Mesendoderm (in vitro differentiated cells): ENCODE data around the gene EFCC1.

ENCODE experiments used
- DNase-seq: peaks from one replicate; pipeline ENCODE4 v3.0.0; 2013
- H2AK5ac ChIP-seq: 2 replicates; pipeline ENCODE4 v1.6.1; 2013; ENCODE audit warnings: low read length, inconsistent platforms
- H2BK120ac ChIP-seq: 2 replicates; pipeline ENCODE4 v1.6.1; 2013; ENCODE audit warnings: low read depth, mild to moderate bottlenecking, low read length, moderate library complexity, mixed read lengths
- H2BK15ac ChIP-seq: replicated peaks from 2 replicates; pipeline ENCODE4 v1.6.1; 2013; ENCODE audit warnings: low read depth, mild to moderate bottlenecking, moderate library complexity
- H2BK5ac ChIP-seq: 2 replicates; pipeline ENCODE4 v1.6.1; 2013; ENCODE audit warnings: low read length, inconsistent platforms
- H3K18ac ChIP-seq: 2 replicates; pipeline ENCODE4 v1.6.1; 2013; ENCODE audit warnings: mild to moderate bottlenecking, low read length, mixed read lengths
- H3K23ac ChIP-seq: one replicate; pipeline ENCODE4 v1.6.1; 2013; ENCODE audit warnings: low read length
- H3K27ac ChIP-seq: 2 replicates; pipeline ENCODE4 v1.5.1; 2013; ENCODE audit warnings: low read depth, mild to moderate bottlenecking, inconsistent platforms, low read length, moderate library complexity
- H3K27me3 ChIP-seq: 2 replicates; pipeline ENCODE4 v1.6.1; 2013; ENCODE audit warnings: low read length, control low read depth, mild to moderate bottlenecking, inconsistent platforms; ENCODE audit not compliant: insufficient read depth, poor library complexity
- H3K36me3 ChIP-seq: 2 replicates; pipeline ENCODE4 v1.6.1; 2013; ENCODE audit warnings: low read length, inconsistent platforms; ENCODE audit not compliant: control insufficient read depth, insufficient read depth
- H3K4ac ChIP-seq: one replicate; pipeline ENCODE4 v1.6.1; 2013; ENCODE audit warnings: low read depth, mild to moderate bottlenecking, low read length, moderate library complexity
- H3K4me1 ChIP-seq: 2 replicates; pipeline ENCODE4 v1.6.1; 2013; ENCODE audit warnings: low read depth, low read length, inconsistent platforms; ENCODE audit not compliant: control insufficient read depth
- H3K4me2 ChIP-seq: 2 replicates; pipeline ENCODE4 v1.6.1; 2013; ENCODE audit warnings: low read length
- H3K4me3 ChIP-seq: 2 replicates; pipeline ENCODE4 v1.5.1; 2013; ENCODE audit warnings: mild to moderate bottlenecking, low read length
- H3K56ac ChIP-seq: one replicate; pipeline ENCODE4 v1.6.1; 2013; ENCODE audit warnings: low read length
- H3K79me1 ChIP-seq: 2 replicates; pipeline ENCODE4 v1.6.1; 2013; ENCODE audit warnings: low read length, inconsistent platforms
- H3K79me2 ChIP-seq: 2 replicates; pipeline ENCODE4 v1.6.1; 2013; ENCODE audit warnings: mild to moderate bottlenecking, low read length; ENCODE audit not compliant: control insufficient read depth, insufficient read depth
- H3K9ac ChIP-seq: 2 replicates; pipeline ENCODE4 v1.6.1; 2013; ENCODE audit warnings: low read length, inconsistent platforms
- H4K5ac ChIP-seq: one replicate; pipeline ENCODE4 v1.6.1; 2013; ENCODE audit warnings: low read length
- H4K8ac ChIP-seq: one replicate; pipeline ENCODE4 v1.6.1; 2013; ENCODE audit warnings: low read depth, mild to moderate bottlenecking, control low read depth, low read length, moderate library complexity
- WGBS: extraction: QIAGEN DNeasy Blood & Tissue Kit; methylation state at CpG from one replicate; pipeline ENCODE4 v1.1.7; 2013; ENCODE audit warnings: low lambda C conversion rate, missing lambda C conversion rate; ENCODE audit not compliant: insufficient coverage; ENCODE audit errors: extremely low coverage; 5-methylcytosine and 5-hydroxymethylcytosine counted together

The EFCC1 gene

DNA sequence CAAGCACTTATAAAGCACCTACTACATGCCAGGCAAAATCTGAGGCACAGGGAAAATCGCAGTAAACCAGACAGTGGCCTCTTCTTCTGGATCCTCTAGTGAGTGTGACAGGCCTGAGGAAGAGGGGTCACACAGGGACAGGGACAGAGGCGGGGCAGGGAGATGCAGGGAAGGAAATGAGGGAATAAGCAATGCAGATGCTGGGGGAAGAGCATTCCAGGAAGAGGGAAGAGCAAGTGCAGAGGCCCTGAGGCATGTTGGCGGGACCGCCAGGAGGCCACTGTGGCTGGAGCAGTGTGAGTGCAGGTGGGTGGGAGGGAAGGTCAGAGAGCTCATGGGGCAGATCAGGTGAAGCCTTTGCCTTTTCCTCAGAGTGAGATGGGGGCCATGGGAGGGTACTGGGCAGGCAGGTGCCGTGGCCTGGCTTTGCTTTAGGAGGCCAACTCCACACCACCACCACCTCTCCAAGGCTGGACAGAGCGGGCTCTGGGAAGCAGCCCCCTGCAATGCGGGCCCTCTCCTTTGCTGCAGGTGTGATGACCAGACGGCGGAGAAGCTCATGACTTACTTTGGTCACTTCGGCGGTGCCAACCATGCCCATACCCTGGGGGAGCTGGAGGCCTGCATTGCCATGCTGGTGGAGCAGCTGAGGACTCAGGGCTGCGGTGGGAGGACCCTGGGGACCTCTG, 32.7 kb downstream of the EFCC1 start:
- Histone ChIP-seq H3K4ac (no peak overlapping the region), H3K18ac (no peak overlapping the region)

DNA sequence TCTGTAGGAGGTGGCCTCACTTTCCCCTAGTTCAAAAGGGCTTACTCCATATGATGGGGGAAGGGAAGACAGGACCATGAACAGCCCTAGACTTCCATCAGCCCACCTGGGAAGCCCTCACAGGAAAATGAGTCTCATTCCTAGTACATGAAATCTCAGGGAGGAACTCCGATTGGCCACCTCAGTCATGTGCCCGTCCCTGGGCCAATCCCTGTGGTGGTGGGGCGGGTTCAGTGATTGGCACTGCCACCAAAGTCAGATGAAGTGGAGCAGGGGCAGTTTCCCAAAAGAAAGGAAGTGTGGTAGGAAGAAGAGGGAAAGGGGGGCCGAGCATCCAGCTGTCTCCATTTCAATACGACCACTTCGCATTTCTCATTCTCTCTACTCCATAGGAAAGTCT, 33.5 kb downstream of the EFCC1 start:
- Histone ChIP-seq H2BK5ac (no peak overlapping the region), H3K18ac (no peak overlapping the region), H3K9ac (no peak overlapping the region), H4K5ac (no peak overlapping the region), H3K79me2 (no peaks in the 10 kb centered on the region), H3K23ac (no peak overlapping the region), H2BK120ac (no peak overlapping the region), H3K4me3 (no peak overlapping the region), H3K4me2 (no peak overlapping the region), H3K56ac (no peak overlapping the region), H3K4me1 (no peaks in the 10 kb centered on the region), H3K79me1 (no peaks in the 10 kb centered on the region), H3K36me3 (no peaks in the 10 kb centered on the region), H3K27ac (no peak overlapping the region), H3K4ac (no peak overlapping the region), H2AK5ac (no peak overlapping the region), H3K27me3 (no peaks in the 10 kb centered on the region), H2BK15ac (no peak overlapping the region), H4K8ac (no peak overlapping the region)
- WGBS, result no CpG with 5 or more reads among the region's 6 CpGs
- no peak for DNase-seq

More for the DNA sequence above, 32.7 kb downstream of the EFCC1 start:
- Histone ChIP-seq H3K4me3 (no peak overlapping the region), H3K27ac (no peak overlapping the region), H2AK5ac (no peak overlapping the region), H4K8ac (no peak overlapping the region), H3K4me2 (no peak overlapping the region), H3K9ac (no peak overlapping the region), H2BK15ac (no peak overlapping the region), H3K79me2 (no peaks in the 10 kb centered on the region), H4K5ac (no peak overlapping the region), H3K23ac (no peak overlapping the region), H3K79me1 (no peaks in the 10 kb centered on the region), H2BK5ac (no peak overlapping the region), H3K4me1 (no peaks in the 10 kb centered on the region), H3K36me3 (no peaks in the 10 kb centered on the region), H2BK120ac (no peak overlapping the region), H3K27me3 (no peaks in the 10 kb centered on the region), H3K56ac (no peak overlapping the region)
- no CpG with 5 or more reads among the region's 12 CpGs for WGBS
- no peak for DNase-seq

DNA sequence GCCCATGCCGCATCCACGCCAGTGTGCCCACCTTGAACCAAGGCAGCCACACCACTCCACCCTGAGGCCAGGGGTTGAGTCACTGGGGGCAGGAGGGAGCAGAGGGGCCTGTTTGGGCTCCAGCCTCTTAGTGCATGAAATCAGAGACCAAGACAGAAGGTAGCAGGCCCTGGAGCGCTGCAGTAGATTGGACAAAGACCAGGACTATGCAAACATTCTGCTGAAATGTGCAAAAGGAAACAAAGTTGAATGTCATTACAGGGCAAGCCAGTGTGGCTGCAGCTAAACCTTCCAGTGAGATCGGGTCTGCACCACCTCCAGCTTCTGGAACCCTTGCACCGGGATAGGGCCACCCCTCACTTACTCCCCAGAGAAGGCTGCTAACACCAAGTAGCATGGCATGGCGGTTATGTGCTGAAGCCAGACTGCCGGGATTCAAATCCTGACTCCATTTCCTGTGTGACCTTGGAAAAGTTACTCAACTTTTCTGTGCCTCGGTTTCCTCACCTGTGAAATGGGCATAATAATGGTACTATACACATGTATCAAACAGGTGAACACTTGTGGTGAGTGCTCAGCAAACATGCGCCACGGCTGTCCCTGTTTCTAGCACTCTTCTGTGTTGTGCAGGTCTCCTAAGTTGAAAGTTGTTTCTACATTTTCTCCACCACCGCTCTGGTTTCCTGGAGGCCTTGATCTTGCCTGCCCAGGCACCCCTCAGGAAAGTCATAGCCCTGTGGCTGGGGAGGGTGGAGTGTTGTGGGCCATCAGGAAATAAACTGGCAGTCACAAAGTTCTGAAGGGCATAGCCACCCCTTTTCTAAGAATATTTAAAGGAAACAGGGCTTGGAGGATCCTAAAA, 34.5 kb downstream of the EFCC1 start:
- no peak overlapping the region for H2AK5ac ChIP-seq
- H3K18ac ChIP-seq, result no peak overlapping the region
- H3K56ac ChIP-seq, result no peak overlapping the region
- no peak overlapping the region for H2BK5ac ChIP-seq
- H3K79me2 ChIP-seq, result no peaks in the 10 kb centered on the region
- WGBS, result no CpG with 5 or more reads among the region's 11 CpGs
- no peaks in the 10 kb centered on the region for H3K27me3 ChIP-seq
- no peak overlapping the region for H3K27ac ChIP-seq
- no peak overlapping the region for H4K5ac ChIP-seq
- H3K4me3 ChIP-seq, result no peak overlapping the region
- H3K4me1 ChIP-seq, result no peaks in the 10 kb centered on the region
- H3K36me3 ChIP-seq, result no peaks in the 10 kb centered on the region
- no peak overlapping the region for H3K9ac ChIP-seq
- DNase-seq, result no peak
- no peak overlapping the region for H2BK15ac ChIP-seq
- no peaks in the 10 kb centered on the region for H3K79me1 ChIP-seq
- no peak overlapping the region for H3K4ac ChIP-seq
- no peak overlapping the region for H4K8ac ChIP-seq
- H3K4me2 ChIP-seq, result no peak overlapping the region
- no peak overlapping the region for H2BK120ac ChIP-seq
- no peak overlapping the region for H3K23ac ChIP-seq

DNA sequence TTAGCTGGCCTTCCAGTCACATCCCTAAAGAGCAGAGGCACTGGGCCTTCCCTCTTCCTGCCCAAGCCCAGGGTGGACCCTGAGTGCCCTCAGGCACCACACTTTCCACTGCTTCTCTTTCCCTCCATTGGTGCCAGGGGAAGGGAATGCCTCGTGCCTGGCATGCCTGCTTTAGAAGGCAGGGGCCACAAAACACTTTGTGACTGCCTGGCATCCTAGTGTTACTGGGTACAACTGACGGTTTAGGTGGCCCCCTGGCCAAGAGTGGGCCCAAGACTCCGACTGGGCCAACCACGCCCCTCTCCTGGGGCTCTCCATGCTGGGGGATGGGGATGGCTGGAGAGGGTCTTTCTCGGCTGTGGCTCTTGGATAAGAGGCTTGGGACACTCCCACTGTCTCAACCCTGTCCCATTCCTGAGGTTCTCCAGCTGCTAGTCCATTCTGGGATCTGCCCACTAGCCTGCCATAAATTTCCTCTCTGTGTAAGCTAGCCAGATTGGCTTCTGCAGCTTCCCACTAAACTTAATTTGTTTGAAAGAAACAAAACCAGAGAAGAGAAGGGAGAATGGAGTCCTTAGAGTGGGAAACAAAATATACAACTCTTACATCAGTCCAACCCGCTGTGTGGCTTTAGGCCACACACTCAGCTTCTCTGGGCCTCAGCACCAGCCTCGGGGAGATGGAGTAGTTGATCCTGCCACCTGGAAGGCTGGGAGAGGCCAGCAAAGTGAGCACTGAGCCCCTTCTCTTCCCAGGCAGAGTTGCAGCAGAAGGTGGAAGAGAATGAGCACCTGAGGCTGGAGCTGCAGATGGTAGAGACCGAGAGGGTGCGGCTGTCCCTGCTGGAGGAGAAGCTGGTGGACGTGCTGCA, 35.4 kb downstream of the EFCC1 start:
- no CpG with 5 or more reads among the region's 10 CpGs for WGBS
- H3K23ac ChIP-seq, result no peak overlapping the region
- no peak overlapping the region for H2BK120ac ChIP-seq
- no peak overlapping the region for H3K18ac ChIP-seq
- H3K27ac ChIP-seq, result no peak overlapping the region
- no peak for DNase-seq
- no peak overlapping the region for H2AK5ac ChIP-seq
- H2BK5ac ChIP-seq, result no peak overlapping the region
- no peak overlapping the region for H3K9ac ChIP-seq
- no peak overlapping the region for H3K56ac ChIP-seq
- no peaks in the 10 kb centered on the region for H3K79me2 ChIP-seq
- no peaks in the 10 kb centered on the region for H3K4me1 ChIP-seq
- H2BK15ac ChIP-seq, result no peak overlapping the region
- no peak overlapping the region for H3K4me3 ChIP-seq
- H3K4me2 ChIP-seq, result no peak overlapping the region
- H4K8ac ChIP-seq, result no peak overlapping the region
- H3K4ac ChIP-seq, result no peak overlapping the region
- no peaks in the 10 kb centered on the region for H3K36me3 ChIP-seq
- H3K27me3 ChIP-seq, result no peaks in the 10 kb centered on the region
- H4K5ac ChIP-seq, result no peak overlapping the region
- no peaks in the 10 kb centered on the region for H3K79me1 ChIP-seq

DNA sequence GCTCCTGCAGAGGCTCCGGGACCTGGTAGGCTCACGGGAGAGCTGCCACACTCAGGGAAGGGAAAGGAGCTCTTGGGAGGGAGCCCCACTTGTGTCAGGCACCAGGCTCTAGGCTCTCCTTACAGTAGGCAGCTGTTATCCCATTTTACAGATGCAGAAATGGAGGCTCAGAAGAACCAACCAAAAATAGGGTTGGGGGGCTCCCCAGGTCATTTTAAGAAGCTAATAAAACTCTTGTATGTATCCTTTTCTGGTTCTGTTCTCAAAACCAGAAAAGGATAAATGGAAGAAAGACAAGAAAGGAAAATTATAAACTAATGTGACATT, 36.0 kb downstream of the EFCC1 start:
- Histone ChIP-seq H2BK15ac (no peak overlapping the region), H2BK5ac (no peak overlapping the region), H3K18ac (no peak overlapping the region), H3K79me2 (no peaks in the 10 kb centered on the region), H3K4ac (no peak overlapping the region), H3K79me1 (no peaks in the 10 kb centered on the region), H4K5ac (no peak overlapping the region), H3K4me2 (no peak overlapping the region), H3K27ac (no peak overlapping the region), H2AK5ac (no peak overlapping the region), H3K4me1 (no peaks in the 10 kb centered on the region), H4K8ac (no peak overlapping the region), H2BK120ac (no peak overlapping the region), H3K4me3 (no peak overlapping the region), H3K56ac (no peak overlapping the region), H3K36me3 (no peaks in the 10 kb centered on the region), H3K9ac (no peak overlapping the region), H3K23ac (no peak overlapping the region), H3K27me3 (no peaks in the 10 kb centered on the region)
- WGBS, result no CpG with 5 or more reads among the region's 2 CpGs
- DNase-seq, result no peak
